GM18951 (cell line): Measurements from ENCODE around the gene NRP1.
"Not testable (repeated sequence)": the region's sequence is repeated elsewhere in the genome, so short reads cannot be mapped to it uniquely, and the experiment has no call there.

Experiments used
- POLR2A ChIP-seq: IDR thresholded peaks from 4 replicates; pipeline ENCODE4 v1.6.1; 2011; ENCODE audit warnings: mild to moderate bottlenecking; ENCODE audit not compliant: insufficient read length, insufficient read depth; ENCODE audit errors: extremely low read depth
- in situ Hi-C: fragments of 300-500 bp; cut with MboI; formaldehyde crosslinking; loops from one replicate; pipeline ENCODE4 v1.12.0; 2022; ENCODE audit warnings: low sequenced_read_pairs, mixed read lengths, inconsistent platforms; ENCODE audit not compliant: unreplicated experiment

The NRP1 gene

DNA sequence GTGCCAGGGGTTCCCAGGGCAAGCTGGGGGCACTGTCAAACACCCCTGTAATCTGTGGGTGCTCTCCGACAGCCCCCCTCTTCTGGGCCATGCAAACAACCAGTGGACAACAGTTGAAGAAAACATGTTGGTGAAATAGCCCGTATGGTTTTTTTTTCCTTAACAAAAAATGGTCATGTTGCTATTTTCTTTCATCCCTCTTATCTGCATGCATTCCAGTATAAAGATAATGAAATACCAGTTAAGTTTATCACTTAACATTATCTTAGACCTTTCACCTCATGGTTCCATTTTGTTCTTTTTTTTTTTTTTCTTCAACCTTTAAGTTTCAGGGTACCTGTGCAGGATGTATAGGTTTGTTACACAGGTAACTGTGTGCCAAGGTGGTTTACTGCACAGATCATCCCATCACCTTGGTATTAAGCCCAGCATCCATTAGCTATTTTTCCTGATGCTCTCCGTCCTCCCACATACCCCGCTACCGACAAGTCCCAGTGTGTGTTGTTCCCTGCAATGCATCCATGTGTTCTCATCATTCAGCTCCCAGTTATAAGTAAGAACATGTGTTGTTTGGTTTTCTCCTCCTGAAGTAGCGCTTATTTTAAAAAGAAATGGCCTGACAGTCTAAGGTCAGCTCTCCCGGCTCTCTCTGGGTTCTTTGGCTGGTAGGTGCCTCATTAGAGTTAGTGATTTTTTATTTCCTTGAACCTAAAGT is 110.1 kb downstream of the NRP1 start:
- in situ Hi-C loops = no loop called here
- TF ChIP-seq POLR2A = no peak

DNA sequence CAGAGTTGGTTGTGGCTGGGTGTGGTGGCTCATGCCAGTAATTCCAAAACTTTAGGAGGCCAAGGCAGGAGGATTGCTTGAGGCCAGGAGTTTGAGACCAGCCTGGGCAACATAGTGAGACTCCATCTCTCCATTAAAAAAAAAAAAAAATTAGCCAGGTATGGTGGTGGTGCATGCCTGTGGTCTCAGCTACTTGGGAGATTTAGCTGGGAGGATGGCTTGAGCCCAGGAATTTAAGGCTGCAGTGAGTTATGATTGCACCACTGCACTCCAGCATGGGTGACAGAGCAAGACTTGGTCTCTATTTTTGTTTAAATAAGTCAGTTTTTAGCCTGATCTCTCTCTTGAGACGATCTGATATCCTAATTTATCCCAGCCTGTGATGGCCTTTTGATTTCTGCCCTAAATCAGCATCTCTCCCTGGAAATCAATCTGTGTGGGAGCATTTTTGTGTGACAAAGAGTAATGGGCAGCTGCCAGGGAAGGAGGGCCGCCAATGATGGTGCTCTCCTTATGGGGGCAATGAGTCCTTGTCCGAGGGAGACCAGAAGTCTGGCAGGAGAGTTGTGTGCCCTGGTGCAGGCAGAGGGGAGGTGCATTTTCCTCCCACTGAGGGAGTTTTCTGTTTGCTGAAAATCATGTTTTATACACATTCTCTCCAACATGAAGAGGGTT is 111.0 kb downstream of the NRP1 start:
- in situ Hi-C loops = no loop called here
- TF ChIP-seq POLR2A = no peak

DNA sequence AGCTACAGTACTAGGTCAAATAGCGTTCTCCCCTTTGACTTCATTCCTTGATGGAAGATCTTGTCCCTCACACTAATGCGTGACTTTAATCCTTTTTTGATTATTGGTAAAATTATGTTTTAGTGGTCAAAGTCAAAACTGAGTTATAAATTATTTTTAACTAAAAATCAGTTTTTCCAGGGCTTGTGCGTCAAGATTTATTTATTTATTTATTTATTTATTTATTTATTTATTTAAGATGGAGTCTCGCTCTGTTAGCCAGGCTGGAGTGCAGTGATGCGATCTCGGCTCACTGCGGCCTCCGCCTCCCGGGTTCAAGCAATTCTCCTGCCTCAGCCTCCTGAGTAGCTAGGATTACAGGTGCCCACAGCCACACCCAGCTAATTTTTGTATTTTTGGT is 112.2 kb downstream of the NRP1 start:
- in situ Hi-C loops = not testable (repeated sequence)

DNA sequence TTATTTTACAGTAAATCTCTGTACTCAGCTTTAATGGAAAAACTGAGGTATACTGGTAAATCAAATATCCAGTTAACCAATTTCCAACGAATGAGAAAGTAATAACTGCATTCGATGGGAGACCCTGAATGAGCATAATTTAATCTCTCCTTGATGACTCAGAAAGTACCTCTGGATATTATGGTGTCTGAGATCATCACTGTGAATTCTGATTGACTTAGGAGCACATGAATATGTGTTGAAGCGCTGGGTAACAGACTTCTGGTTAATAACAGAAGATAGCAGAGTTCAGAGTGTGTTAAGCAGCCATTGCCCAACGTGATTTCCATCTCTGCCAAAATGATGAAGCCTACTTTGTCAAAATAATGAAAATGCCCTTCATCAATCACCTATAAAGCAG is 116.6 kb downstream of the NRP1 start:
- in situ Hi-C loops = no loop called here
- no peak for TF ChIP-seq POLR2A

DNA sequence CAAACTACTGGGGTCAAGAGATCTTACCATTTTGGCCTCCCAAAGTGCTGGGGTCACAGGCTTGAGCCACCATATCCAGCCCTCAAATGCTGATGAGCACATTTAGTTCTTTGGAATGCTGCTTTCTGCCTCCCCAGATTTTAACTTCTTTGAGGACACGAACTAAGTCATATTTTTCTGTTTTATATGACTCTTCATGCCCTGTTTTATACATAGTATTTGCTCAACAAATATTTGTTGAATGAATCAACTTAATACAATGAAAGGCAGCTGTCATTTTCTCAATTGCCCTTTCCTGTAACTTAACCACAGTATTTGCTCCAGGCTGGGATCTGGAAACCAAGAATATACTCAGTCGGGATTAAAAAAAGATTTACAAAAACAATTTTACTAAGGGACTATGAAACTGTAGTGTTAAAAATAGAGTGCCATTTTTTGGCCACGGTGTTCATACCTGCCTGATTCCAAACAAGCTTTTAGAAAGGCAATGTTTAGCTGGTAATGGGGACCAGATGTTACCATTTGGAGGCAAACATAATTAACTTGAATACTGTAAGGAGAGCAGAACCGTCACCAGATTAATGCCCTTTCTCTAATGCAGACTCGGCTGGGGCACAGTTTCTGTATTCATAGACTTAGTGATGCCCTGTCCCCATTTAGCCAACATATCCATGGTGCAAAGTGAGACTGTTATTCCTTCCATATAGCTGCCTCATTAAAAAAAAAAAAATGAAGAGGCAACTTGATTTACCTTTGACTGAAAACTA is 117.6 kb downstream of the NRP1 start:
- no peak for TF ChIP-seq POLR2A
- in situ Hi-C loops = no loop called here

DNA sequence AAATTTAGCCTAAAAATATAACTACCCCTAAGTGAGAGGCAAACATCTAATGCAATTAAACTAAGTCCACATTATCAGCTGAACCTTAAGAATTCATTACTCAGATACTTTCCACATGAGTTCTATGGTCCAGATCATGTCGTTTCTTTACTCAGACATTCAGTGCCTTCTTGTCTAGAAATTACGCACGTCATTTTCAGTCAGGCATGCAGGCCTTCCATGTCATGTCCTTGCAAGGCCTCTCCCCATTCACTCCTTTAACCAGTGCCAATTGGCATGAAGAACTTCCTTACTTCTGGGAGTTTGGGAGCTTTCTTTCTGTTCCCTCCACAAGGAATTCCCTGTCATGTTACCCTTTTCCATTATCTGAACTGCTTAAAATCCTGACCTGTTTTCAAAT is 118.8 kb downstream of the NRP1 start:
- in situ Hi-C loops = no loop called here
- no peak for TF ChIP-seq POLR2A

DNA sequence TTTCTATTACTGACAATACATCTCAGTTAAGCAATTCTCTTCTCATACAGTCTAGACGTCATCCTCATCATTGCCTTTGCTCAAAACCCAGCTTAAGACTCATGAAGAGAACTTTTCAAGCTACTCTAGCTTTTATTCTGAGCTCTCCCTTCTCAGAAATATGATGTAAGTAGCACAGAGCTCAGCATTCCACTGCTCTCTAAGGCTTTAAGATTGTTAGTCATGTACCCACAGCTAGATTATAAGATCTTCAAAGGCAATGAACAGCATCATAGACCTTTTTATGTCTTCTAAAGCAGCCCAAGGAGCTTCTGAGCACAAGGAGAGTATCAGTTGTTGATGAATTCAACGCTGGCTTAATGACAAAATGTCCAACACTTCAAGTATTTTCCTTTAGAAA is 119.3 kb downstream of the NRP1 start:
- in situ Hi-C loops = no loop called here
- no peak for TF ChIP-seq POLR2A

DNA sequence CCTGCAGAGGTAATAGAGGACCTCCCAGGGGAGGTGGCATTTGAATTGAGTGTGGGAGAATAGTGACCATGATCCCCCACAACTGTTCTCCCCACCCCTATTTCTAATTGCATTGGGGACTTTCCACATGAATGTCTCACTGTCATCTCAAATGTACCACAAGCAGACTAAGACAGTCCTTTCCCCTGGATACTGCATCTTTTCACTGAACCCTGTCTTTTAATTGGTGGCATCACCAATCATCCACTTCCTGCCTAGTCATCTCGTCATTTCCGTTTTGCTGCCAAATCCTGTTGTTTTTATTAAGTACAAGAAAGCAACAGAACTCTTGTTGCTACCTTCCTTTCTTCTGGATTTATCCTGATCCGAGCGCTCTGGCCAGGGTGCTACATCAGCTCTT is 120.3 kb downstream of the NRP1 start:
- TF ChIP-seq POLR2A = no peak
- in situ Hi-C loops = no loop called here

DNA sequence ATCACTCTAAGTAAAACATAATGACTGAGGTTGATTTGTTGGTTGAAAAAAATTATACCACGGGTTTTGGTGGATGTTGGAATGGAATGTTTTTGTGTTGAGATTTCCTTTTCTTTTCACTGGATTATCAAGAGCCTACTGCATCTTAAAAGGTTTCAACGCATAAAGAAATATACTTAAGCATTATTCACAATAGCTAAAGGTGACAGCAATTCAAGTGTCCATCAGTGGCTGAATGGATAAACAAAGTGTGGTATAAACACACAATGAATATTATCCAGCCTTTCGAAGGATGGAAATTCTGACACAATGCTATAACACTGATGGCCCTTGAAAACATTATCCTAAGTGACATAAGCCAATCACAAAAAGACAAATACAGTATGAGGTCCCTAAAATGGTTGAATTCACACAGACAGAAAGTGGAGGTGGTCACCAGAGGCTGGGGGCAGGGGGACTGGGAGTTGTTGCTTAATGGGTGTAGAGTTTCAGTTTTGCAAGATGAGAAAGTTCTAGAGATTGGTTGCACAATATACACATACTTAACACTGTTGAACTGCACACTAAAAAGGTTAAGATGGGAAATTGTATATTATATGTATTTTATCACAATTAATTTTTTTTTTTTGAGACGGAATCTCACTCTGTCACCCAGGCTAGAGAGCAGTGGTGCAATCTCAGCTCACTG is 122.3 kb downstream of the NRP1 start:
- TF ChIP-seq POLR2A = no peak
- in situ Hi-C loops = no loop called here

DNA sequence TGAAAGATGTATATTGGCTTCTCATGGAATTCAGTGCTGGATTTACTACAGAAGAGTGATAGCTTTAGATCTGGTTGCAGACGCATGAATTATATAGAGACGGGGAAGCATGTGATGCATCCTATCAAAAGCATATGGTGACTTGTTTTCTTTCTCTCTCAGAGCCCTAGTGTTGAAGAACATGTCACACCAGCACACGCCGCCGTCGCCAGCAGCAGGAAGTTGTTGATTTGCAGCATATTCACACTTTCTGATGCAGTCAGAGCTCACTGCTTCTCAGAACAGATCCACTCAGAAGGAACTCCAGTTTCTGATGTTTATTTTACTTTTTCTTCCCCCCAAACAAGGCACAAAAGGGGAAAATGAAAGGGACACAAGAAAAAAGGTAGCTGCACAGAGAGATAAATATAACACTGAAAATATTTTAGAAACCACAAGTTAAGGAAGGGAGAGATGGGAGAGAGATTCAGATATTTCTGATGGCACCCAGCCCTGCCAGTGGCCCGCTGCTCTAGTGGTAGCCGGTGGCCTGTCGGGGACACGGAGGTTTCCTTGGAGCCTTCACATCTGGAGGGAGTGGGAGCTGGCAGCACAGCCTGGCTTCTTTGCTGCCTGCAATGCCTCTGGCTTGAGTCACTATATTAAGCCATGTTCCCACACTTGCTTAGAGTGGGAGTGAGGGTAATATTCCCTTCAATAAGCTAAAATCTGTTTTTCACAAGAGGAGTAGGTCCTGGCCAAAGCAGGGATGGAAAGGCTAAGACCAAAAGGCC is 123.2 kb downstream of the NRP1 start:
- in situ Hi-C loops = no loop called here
- no peak for TF ChIP-seq POLR2A

DNA sequence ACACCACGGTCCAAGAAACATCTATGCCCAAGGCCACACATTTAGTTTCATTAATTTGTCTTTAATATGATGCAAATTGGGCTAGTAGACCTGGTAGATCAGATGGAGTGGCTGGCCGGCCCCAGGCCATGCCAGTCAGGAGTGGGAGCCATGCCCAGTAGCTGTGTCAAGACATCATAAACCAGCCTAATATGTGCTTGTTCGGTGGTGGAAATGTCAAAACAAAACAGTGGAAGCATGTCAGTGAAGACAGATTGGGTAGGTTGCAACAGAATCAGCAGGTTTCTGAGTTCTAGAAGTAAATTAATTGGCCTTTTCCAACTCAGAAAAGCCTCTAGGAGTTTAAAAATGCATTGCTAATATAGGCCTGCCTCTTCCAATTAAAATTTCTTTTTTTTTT is 124.7 kb downstream of the NRP1 start:
- no peak for TF ChIP-seq POLR2A
- in situ Hi-C loops = no loop called here

DNA sequence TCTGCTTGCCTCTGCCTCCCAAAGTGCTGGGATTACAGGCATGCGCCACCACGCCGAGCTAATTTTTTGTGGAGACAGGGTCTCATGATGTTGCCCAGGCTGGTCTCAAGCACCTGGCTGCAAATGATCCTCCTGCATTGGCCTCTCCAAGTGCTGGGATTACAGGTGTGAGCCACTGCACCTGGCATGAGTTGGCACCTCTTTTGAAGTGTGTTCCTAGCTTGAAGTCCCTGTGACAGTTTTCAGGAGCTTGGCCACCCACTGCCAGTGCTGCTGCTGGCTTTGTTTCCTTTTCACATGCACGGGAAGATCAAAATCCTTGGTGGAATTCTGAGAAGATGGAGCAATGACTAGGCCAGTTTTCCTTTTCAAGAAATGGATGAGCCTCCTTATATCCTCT is 126.3 kb downstream of the NRP1 start:
- TF ChIP-seq POLR2A = no peak
- in situ Hi-C loops = no loop called here

DNA sequence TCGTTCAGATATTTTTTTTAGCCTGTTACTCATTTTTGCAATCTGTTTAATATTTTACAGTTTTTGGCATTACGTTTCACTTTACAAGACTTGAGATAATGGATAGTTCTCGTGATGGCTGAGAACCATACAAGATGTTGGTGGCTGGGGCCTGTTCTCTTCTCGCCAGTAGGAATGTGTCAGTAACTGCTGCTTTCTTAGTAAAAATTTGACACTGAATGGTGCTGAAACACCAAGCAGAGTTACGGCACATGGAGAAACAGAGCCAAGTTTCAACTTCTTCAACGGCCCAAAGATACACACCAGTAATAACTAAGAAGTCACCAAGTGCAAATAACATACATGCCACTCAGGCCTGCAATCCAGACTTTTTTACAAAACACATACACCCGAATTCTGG is 130.4 kb downstream of the NRP1 start:
- in situ Hi-C loops = no loop called here

More for the DNA sequence above, 130.4 kb downstream of the NRP1 start:
- TF ChIP-seq POLR2A = no peak
